Measurements from ENCODE around the gene ADH5.
"Not testable (repeated sequence)": the region's sequence is repeated elsewhere in the genome, so short reads cannot be mapped to it uniquely, and the experiment has no call there.

Gene ADH5

GRCh38 chr4:99029018-99029735 is 59.4 kb downstream of the ADH5 start:
- no peak for DNase-seq (ENCODE audit: low spot score)

GRCh38 chr4:99028187-99028586 is 60.4 kb downstream of the ADH5 start:
- DNase-seq (ENCODE audit: low spot score): peak; percentile 14

GRCh38 chr4:99027304-99027703 is 61.3 kb downstream of the ADH5 start:
- DNase-seq (ENCODE audit: low spot score): no peak

- DNase-seq (ENCODE audit: low spot score): no peak
These were observed 63.1 kb downstream of the ADH5 start for GRCh38 chr4:99025506-99025905.

- DNase-seq (ENCODE audit: low spot score): no peak
These were observed 63.9 kb downstream of the ADH5 start for GRCh38 chr4:99024481-99025275.

GRCh38 chr4:99023800-99024251 is 64.8 kb downstream of the ADH5 start:
- not testable (repeated sequence) for DNase-seq (ENCODE audit: low spot score)

GRCh38 chr4:99022566-99022965 is 66.0 kb downstream of the ADH5 start:
- no peak for DNase-seq (ENCODE audit: low spot score)

- no peak for DNase-seq (ENCODE audit: low spot score)
These were observed 67.2 kb downstream of the ADH5 start for GRCh38 chr4:99021386-99021785.
